ENCODE measurements around the gene IL17D. TPM values are rescaled to one million over a fixed set of nuclear protein-coding genes. Genes with fewer than 3 reads are reported as not detected.

Gene IL17D
- total and polyA plus RNA-seq, 2 experiments from 2014 or later = 0.51 to 0.54 TPM

GRCh38 chr13:20714161-20714560 lies 10.7 kb downstream of the IL17D start:
- H4K20me1 ChIP-seq (ENCODE audit: insufficient read depth) = no peaks in the 10 kb centered on the region
- peaks cover 40% of the 10 kb centered on the region for H3K4me1 ChIP-seq (ENCODE audit: insufficient read depth)
- peak; percentile 83 for DNase-seq
- peaks cover 33% of the 10 kb centered on the region for H3F3A ChIP-seq (ENCODE audit: insufficient read depth)
- H3K4me2 ChIP-seq (ENCODE audit: unreplicated experiment) = peak overlapping the region; percentile 96
- peak overlapping the region; percentile 69 for H3K4me3 ChIP-seq
- H3K9me2 ChIP-seq (ENCODE audit: insufficient read depth) = no peaks in the 10 kb centered on the region
- peak overlapping the region; percentile 47 for H2AFZ ChIP-seq
- in situ Hi-C loops (cut with MboI) = no loop called here
- H3K9ac ChIP-seq = peak overlapping the region; percentile 72
- WGBS, 2 experiments (ENCODE audit: low coverage in 1 of 2, low lambda C conversion rate in 2 of 2, missing lambda C conversion rate in 2 of 2) = 0 to 2% methylated on average over 8 of the region's 8 CpGs
- TF ChIP-seq EZH2 (IDR thresholded peaks at IDR 0.05; ENCODE audit: insufficient read depth, poor library complexity, severe bottlenecking) (no peak), EZH2phosphoT487 (IDR thresholded peaks at IDR 0.05; ENCODE audit: insufficient read depth, low read depth) (no peak)
- H3K36me3 ChIP-seq (ENCODE audit: low read depth) = no peaks in the 10 kb centered on the region
- no peaks in the 10 kb centered on the region for H3K27me3 ChIP-seq (replicated peaks; ENCODE audit: insufficient read depth)
- H3K27ac ChIP-seq = peak overlapping the region; percentile 87
- H3K79me2 ChIP-seq (ENCODE audit: insufficient read depth) = no peaks in the 10 kb centered on the region
- H3K9me3 ChIP-seq (ENCODE audit: low read depth) = no peaks in the 10 kb centered on the region

DNA sequence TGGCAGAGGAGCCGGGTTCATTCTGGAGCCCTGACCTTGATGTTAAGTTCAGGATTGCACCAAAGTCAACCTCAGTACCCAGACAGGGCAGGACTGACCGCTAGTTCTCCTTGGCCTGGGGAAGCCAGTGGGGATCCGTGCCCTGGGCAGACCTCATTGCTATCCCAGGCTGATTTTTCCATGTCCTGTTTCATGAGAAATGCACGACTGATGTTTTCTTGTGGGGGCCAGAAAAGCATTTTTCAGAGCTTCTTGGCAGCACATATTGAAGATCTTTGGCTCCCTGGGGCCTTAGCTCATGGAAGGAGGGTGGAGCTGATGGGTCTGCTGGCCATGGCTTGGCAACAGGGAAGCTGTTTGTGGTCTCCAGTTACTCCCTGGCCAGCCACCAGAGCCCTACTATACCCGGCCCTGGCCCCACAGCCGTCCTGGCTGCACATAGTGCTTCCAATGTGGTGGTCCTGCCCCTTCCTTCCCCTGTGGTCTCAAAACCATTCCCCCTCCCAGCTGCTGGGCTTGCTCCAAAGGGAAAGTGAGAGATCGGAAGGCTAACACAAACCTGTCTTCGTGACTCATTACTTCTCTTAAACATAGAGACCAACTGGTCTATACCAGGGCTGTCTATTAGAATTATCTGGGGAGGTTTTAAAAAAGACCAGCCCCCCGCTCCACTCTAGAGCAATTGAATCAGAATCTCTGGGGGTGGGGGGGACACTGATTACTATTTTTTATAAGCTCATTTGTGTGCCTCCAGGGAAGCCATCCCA lies 11.2 kb downstream of the IL17D start:
- peaks cover 34% of the 10 kb centered on the region for H3K4me1 ChIP-seq (ENCODE audit: insufficient read depth)
- in situ Hi-C loops (cut with MboI) = no loop called here
- no peaks in the 10 kb centered on the region for H3K79me2 ChIP-seq (ENCODE audit: insufficient read depth)
- H3K9me3 ChIP-seq (ENCODE audit: low read depth) = no peaks in the 10 kb centered on the region
- H3K36me3 ChIP-seq (ENCODE audit: low read depth) = no peaks in the 10 kb centered on the region
- no peaks in the 10 kb centered on the region for H4K20me1 ChIP-seq (ENCODE audit: insufficient read depth)
- peaks cover 5% of the 10 kb centered on the region; the same call in 1 of the 2 replicates for H3K27me3 ChIP-seq (replicated peaks; ENCODE audit: insufficient read depth)
- H2AFZ ChIP-seq = peak overlapping the region; percentile 47
- H3K9me2 ChIP-seq (ENCODE audit: insufficient read depth) = no peaks in the 10 kb centered on the region
- peak overlapping the region; percentile 69 for H3K4me3 ChIP-seq
- no peak for TF ChIP-seq EZH2phosphoT487 (IDR thresholded peaks at IDR 0.05; ENCODE audit: insufficient read depth, low read depth)
- TF ChIP-seq EZH2 (IDR thresholded peaks at IDR 0.05; ENCODE audit: insufficient read depth, poor library complexity, severe bottlenecking) = no peak
- DNase-seq = peak; percentile 88
- H3K9ac ChIP-seq = peak overlapping the region; percentile 72
- H3K27ac ChIP-seq = peak overlapping the region; percentile 87
- peaks cover 27% of the 10 kb centered on the region for H3F3A ChIP-seq (ENCODE audit: insufficient read depth)
- WGBS, 2 experiments (ENCODE audit: low coverage in 1 of 2, low lambda C conversion rate in 2 of 2, missing lambda C conversion rate in 2 of 2) = 7 to 13% methylated on average over 9 of the region's 9 CpGs
- peak overlapping the region; percentile 96 for H3K4me2 ChIP-seq (ENCODE audit: unreplicated experiment)

DNA sequence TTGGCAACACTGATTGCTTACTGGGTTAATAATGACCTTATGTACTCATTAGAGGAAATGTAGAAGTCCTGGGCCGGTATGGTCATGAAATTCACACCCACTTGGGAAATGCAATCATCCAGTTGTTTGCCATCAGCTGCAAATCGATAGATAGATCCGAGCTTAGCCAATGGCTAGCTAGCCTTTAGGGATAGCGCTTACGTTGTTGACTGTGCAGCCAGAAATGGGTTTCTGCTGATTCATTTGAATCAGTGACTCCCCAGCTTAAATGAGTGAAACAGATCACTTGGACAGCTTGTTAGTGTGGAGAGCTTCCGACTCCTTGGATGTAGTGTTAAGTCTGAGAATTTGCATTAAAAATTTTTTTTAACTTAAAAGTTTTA lies 11.8 kb downstream of the IL17D start:
- no peaks in the 10 kb centered on the region for H3K36me3 ChIP-seq (ENCODE audit: low read depth)
- DNase-seq = peak; percentile 21
- no peaks in the 10 kb centered on the region for H3K79me2 ChIP-seq (ENCODE audit: insufficient read depth)
- H4K20me1 ChIP-seq (ENCODE audit: insufficient read depth) = no peaks in the 10 kb centered on the region
- H3K9me2 ChIP-seq (ENCODE audit: insufficient read depth) = no peaks in the 10 kb centered on the region
- H3K9me3 ChIP-seq (ENCODE audit: low read depth) = no peaks in the 10 kb centered on the region
- peak overlapping the region; percentile 69; the same call in 1 of the 2 replicates for H3K4me3 ChIP-seq
- TF ChIP-seq EZH2 (IDR thresholded peaks at IDR 0.05; ENCODE audit: insufficient read depth, poor library complexity, severe bottlenecking) (no peak), EZH2phosphoT487 (IDR thresholded peaks at IDR 0.05; ENCODE audit: insufficient read depth, low read depth) (no peak)
- no peak overlapping the region; the same call in 1 of the 2 replicates for H2AFZ ChIP-seq
- WGBS, 2 experiments (ENCODE audit: low coverage in 1 of 2, low lambda C conversion rate in 2 of 2, missing lambda C conversion rate in 2 of 2) = 63 to 65% methylated on average over 6 of the region's 6 CpGs
- peaks cover 24% of the 10 kb centered on the region for H3F3A ChIP-seq (ENCODE audit: insufficient read depth)
- H3K4me2 ChIP-seq (ENCODE audit: unreplicated experiment) = peak overlapping the region; percentile 12
- H3K27me3 ChIP-seq (replicated peaks; ENCODE audit: insufficient read depth) = peaks cover 6% of the 10 kb centered on the region; the same call in 1 of the 2 replicates
- in situ Hi-C loops (cut with MboI) = no loop called here
- H3K27ac ChIP-seq = peak overlapping the region; percentile 87
- no peak overlapping the region for H3K9ac ChIP-seq
- peaks cover 31% of the 10 kb centered on the region for H3K4me1 ChIP-seq (ENCODE audit: insufficient read depth)

GRCh38 chr13:20716951-20717350 lies 13.5 kb downstream of the IL17D start:
- Histone ChIP-seq H2AFZ (no peak overlapping the region), H4K20me1 (ENCODE audit: insufficient read depth) (no peaks in the 10 kb centered on the region), H3K4me1 (ENCODE audit: insufficient read depth) (peaks cover 31% of the 10 kb centered on the region), H3K9me3 (ENCODE audit: low read depth) (no peaks in the 10 kb centered on the region), H3K4me2 (ENCODE audit: unreplicated experiment) (no peak overlapping the region), H3K9me2 (ENCODE audit: insufficient read depth) (no peaks in the 10 kb centered on the region), H3K79me2 (ENCODE audit: insufficient read depth) (no peaks in the 10 kb centered on the region), H3K4me3 (no peak overlapping the region), H3K9ac (no peak overlapping the region), H3K27ac (no peak overlapping the region), H3K36me3 (ENCODE audit: low read depth) (no peaks in the 10 kb centered on the region), H3K27me3 (replicated peaks; ENCODE audit: insufficient read depth) (peaks cover 6% of the 10 kb centered on the region; the same call in 1 of the 2 replicates), H3F3A (ENCODE audit: insufficient read depth) (peaks cover 24% of the 10 kb centered on the region)
- in situ Hi-C loops (cut with MboI) = no loop called here
- DNase-seq = no peak
- TF ChIP-seq EZH2 (IDR thresholded peaks at IDR 0.05; ENCODE audit: insufficient read depth, poor library complexity, severe bottlenecking) (no peak), EZH2phosphoT487 (IDR thresholded peaks at IDR 0.05; ENCODE audit: insufficient read depth, low read depth) (no peak)
- 90 to 91% methylated on average over 15 of the region's 15 CpGs for WGBS, 2 experiments (ENCODE audit: low coverage in 1 of 2, low lambda C conversion rate in 2 of 2, missing lambda C conversion rate in 2 of 2)

All from GM23248 (cell line).